Measurements from ENCODE around the gene AIG1. TPM values are rescaled to one million over a fixed set of nuclear protein-coding genes. Genes with fewer than 3 reads are reported as not detected.

Gene AIG1
- total and polyA plus RNA-seq, 2 of the 13 experiments (the other 11 are each of a cell fraction or from before 2014, with no cell fraction given) = 115 to 197 TPM

- Histone ChIP-seq H3K27me3 (ENCODE audit: control insufficient read depth in 1 of 2, insufficient read depth in 2 of 2, low read length in 2 of 2) (no peaks in the 10 kb centered on the region), H3K27ac (ENCODE audit: extremely low read length, insufficient read depth, low read length) (no peak overlapping the region), H3K36me3 (replicated peaks in 1 of 2; ENCODE audit: control insufficient read depth in 1 of 2, insufficient read depth in 2 of 2, low read length in 2 of 2) (no peaks in the 10 kb centered on the region), H3K79me2 (ENCODE audit: insufficient read depth, low read length) (no peaks in the 10 kb centered on the region), H3K4me2 (ENCODE audit: low read depth, low read length) (no peak overlapping the region), H2AFZ (ENCODE audit: low read length) (no peak overlapping the region), H3K4me3 (replicated peaks in 1 of 3; ENCODE audit: insufficient read depth in 1 of 3, low read depth in 2 of 3, low read length in 3 of 3) (no peak overlapping the region), H4K20me1 (ENCODE audit: insufficient read depth, low read length) (no peaks in the 10 kb centered on the region), H3K9ac (ENCODE audit: insufficient read depth, low read depth, low read length) (no peak overlapping the region), H3K9me3 (ENCODE audit: low read length) (no peaks in the 10 kb centered on the region), H3K4me1 (ENCODE audit: insufficient read depth, low read length) (peaks cover 57% of the 10 kb centered on the region)
- BruUV-seq (replicated peaks) = no TSS peak
- WGBS (ENCODE audit: low lambda C conversion rate) = 97% methylated on average over 4 of the region's 4 CpGs
- FAIRE-seq (no peak), DNase-seq (ENCODE audit: low spot score) (no peak), ATAC-seq (no peak)
- ChIA-PET CTCF (ENCODE audit: low intra/inter-chr PET ratio, low total read pairs) (no interaction called here), POLR2A (no interaction called here)
- intact Hi-C loops (cut with micrococcal nuclease; ENCODE audit: unreplicated experiment) (no loop called here), in situ Hi-C loops (cut with HindIII; ENCODE audit: extremely low pct_ligation_motif_present, low pct_unique_long_range_greater_than_20kb) (no loop called here)
- TF ChIP-seq ZNF329 (CRISPR knock-in tag; IDR thresholded peaks at IDR 0.05; ENCODE audit: low read depth) (no peak), CENPT (CRISPR knock-in tag; IDR thresholded peaks at IDR 0.05; ENCODE audit: low read depth) (no peak), ZNF501 (CRISPR knock-in tag; IDR thresholded peaks at IDR 0.05) (no peak), ARNT2 (CRISPR knock-in tag; IDR thresholded peaks at IDR 0.05; ENCODE audit: low read depth) (no peak)
Measured at GRCh38 chr6:143110572-143110971, 49.9 kb downstream of the AIG1 start.

DNA sequence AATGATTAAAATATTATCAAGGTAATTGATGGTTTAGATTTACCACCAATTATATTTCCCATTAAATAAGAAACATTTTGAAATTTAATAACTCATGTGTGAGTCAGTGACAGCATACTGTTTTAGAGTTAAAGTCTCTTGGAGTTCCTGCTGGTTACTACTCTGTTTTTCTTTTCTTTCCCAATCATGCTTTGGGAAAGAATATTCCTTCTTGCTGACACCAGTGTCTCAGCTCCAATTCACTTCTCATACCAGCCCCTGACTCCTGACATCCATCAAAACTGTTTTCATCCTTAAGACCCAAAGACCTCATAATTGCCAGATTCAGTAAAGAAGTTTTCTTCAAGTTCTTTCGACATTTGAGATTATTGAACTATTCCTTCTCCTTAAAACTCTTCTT lies 50.3 kb downstream of the AIG1 start:
- Histone ChIP-seq H3K4me3 (replicated peaks in 1 of 3; ENCODE audit: insufficient read depth in 1 of 3, low read depth in 2 of 3, low read length in 3 of 3) (no peak overlapping the region), H3K27ac (ENCODE audit: extremely low read length, insufficient read depth, low read length) (no peak overlapping the region), H3K27me3 (ENCODE audit: control insufficient read depth in 1 of 2, insufficient read depth in 2 of 2, low read length in 2 of 2) (no peaks in the 10 kb centered on the region), H3K36me3 (replicated peaks in 1 of 2; ENCODE audit: control insufficient read depth in 1 of 2, insufficient read depth in 2 of 2, low read length in 2 of 2) (no peaks in the 10 kb centered on the region), H3K79me2 (ENCODE audit: insufficient read depth, low read length) (no peaks in the 10 kb centered on the region), H3K4me1 (ENCODE audit: insufficient read depth, low read length) (peaks cover 57% of the 10 kb centered on the region), H3K9ac (ENCODE audit: insufficient read depth, low read depth, low read length) (no peak overlapping the region), H2AFZ (ENCODE audit: low read length) (no peak overlapping the region), H4K20me1 (ENCODE audit: insufficient read depth, low read length) (no peaks in the 10 kb centered on the region), H3K9me3 (ENCODE audit: low read length) (no peaks in the 10 kb centered on the region), H3K4me2 (ENCODE audit: low read depth, low read length) (no peak overlapping the region)
- no TSS peak for BruUV-seq (replicated peaks)
- FAIRE-seq (no peak), ATAC-seq (no peak), DNase-seq (ENCODE audit: low spot score) (no peak)
- in situ Hi-C loops (cut with HindIII; ENCODE audit: extremely low pct_ligation_motif_present, low pct_unique_long_range_greater_than_20kb) (no loop called here), intact Hi-C loops (cut with micrococcal nuclease; ENCODE audit: unreplicated experiment) (no loop called here)
- POLR2A ChIA-PET = no interaction called here
- CTCF ChIA-PET (ENCODE audit: low intra/inter-chr PET ratio, low total read pairs) = no interaction called here
- WGBS (ENCODE audit: low lambda C conversion rate) = 98% methylated on average over 1 of the region's 1 CpG
- TF ChIP-seq RFXAP (CRISPR knock-in tag; IDR thresholded peaks at IDR 0.05; ENCODE audit: borderline replicate concordance) (no peak), NRL (CRISPR knock-in tag; IDR thresholded peaks at IDR 0.05; ENCODE audit: borderline replicate concordance) (no peak), RORA (CRISPR knock-in tag; IDR thresholded peaks at IDR 0.05) (no peak), SCMH1 (CRISPR knock-in tag; IDR thresholded peaks at IDR 0.05; ENCODE audit: borderline replicate concordance) (no peak), XRCC5 (optimal IDR thresholded peaks at IDR 0.05; ENCODE audit: low read length) (no peak), NCOA5 (CRISPR knock-in tag; IDR thresholded peaks at IDR 0.05) (no peak), U2AF1 (optimal IDR thresholded peaks at IDR 0.05; ENCODE audit: low read depth, low read length) (no peak), TAF1 (CRISPR knock-in tag; IDR thresholded peaks at IDR 0.05) (no peak), KLF15 (CRISPR knock-in tag; IDR thresholded peaks at IDR 0.05; ENCODE audit: borderline replicate concordance) (no peak), ZNF777 (CRISPR knock-in tag; IDR thresholded peaks at IDR 0.05) (no peak), ZNF557 (CRISPR knock-in tag; IDR thresholded peaks at IDR 0.05) (no peak)
- TF ChIP-seq, protein P1, sequence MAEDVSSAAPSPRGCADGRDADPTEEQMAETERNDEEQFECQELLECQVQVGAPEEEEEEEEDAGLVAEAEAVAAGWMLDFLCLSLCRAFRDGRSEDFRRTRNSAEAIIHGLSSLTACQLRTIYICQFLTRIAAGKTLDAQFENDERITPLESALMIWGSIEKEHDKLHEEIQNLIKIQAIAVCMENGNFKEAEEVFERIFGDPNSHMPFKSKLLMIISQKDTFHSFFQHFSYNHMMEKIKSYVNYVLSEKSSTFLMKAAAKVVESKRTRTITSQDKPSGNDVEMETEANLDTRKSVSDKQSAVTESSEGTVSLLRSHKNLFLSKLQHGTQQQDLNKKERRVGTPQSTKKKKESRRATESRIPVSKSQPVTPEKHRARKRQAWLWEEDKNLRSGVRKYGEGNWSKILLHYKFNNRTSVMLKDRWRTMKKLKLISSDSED (CRISPR knock-in tag; IDR thresholded peaks at IDR 0.05) = no peak
- TF ChIP-seq, protein P2, sequence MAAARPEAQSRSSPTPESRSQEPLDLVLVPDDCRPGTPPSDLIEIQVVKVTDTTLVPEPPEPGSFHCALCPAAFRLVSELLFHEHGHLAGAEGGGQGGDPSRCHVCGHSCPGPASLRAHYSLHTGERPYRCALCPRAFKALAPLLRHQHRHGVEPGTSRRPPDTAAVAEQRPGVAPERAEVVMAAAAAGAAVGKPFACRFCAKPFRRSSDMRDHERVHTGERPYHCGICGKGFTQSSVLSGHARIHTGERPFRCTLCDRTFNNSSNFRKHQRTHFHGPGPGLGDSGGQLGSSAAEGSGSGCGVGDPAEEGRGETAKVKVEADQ (CRISPR knock-in tag; IDR thresholded peaks at IDR 0.05; ENCODE audit: borderline replicate concordance) = no peak
- TF ChIP-seq, protein P3, sequence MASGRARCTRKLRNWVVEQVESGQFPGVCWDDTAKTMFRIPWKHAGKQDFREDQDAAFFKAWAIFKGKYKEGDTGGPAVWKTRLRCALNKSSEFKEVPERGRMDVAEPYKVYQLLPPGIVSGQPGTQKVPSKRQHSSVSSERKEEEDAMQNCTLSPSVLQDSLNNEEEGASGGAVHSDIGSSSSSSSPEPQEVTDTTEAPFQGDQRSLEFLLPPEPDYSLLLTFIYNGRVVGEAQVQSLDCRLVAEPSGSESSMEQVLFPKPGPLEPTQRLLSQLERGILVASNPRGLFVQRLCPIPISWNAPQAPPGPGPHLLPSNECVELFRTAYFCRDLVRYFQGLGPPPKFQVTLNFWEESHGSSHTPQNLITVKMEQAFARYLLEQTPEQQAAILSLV (CRISPR knock-in tag; IDR thresholded peaks at IDR 0.05; ENCODE audit: borderline replicate concordance) = no peak

Measured in HepG2 (cell line).